Naive B cell (primary cell): Measurements from ENCODE around the gene CNRIP1. TPM values are rescaled to one million over a fixed set of nuclear protein-coding genes. Genes with fewer than 3 reads are reported as not detected.

ENCODE experiments used
- ATAC-seq, 2 donors: fragments of 150-1000 bp; cut with Tn5 transposase; 2 replicates each; pipeline ENCODE4 v1.10.0; 2021; ENCODE audit warnings: low read depth in 2 of 2, mild to moderate bottlenecking in 2 of 2, moderate library complexity in 2 of 2
- DNase-seq: peaks from one replicate; pipeline ENCODE4 v3.0.0; 2022
- H3K27ac Mint-ChIP-seq, 6 donors: one replicate each; pipeline ENCODE4 v1.8.0; 2020 to 2022; ENCODE audit warnings: mild to moderate bottlenecking in 6 of 6, mixed read lengths in 6 of 6, moderate library complexity in 5 of 6, inconsistent platforms in 2 of 6
- H3K27me3 Mint-ChIP-seq, 3 donors: one replicate each; pipeline ENCODE4 v1.8.0; 2021 to 2022; ENCODE audit warnings: mixed read lengths in 3 of 3, mild to moderate bottlenecking in 1 of 3
- H3K36me3 Mint-ChIP-seq, 2 donors: one replicate each; pipeline ENCODE4 v1.8.0; 2020 to 2022; ENCODE audit warnings: mixed read lengths in 2 of 2, inconsistent platforms in 1 of 2, mild to moderate bottlenecking in 1 of 2
- H3K4me1 Mint-ChIP-seq, 3 donors: one replicate each; pipeline ENCODE4 v1.8.0; 2020 to 2022; ENCODE audit warnings: mixed read lengths in 3 of 3, inconsistent platforms in 1 of 3, mild to moderate bottlenecking in 1 of 3, moderate library complexity in 1 of 3
- H3K4me3 Mint-ChIP-seq, 8 donors: one replicate each; pipeline ENCODE4 v1.8.0; 2020 to 2022; ENCODE audit warnings: mild to moderate bottlenecking in 8 of 8, mixed read lengths in 8 of 8, moderate library complexity in 8 of 8, inconsistent platforms in 2 of 8
- H3K9me3 Mint-ChIP-seq, 7 donors: one replicate each; pipeline ENCODE4 v1.8.0; 2020 to 2022; ENCODE audit warnings: mixed read lengths in 7 of 7, mild to moderate bottlenecking in 5 of 7, inconsistent platforms in 2 of 7, moderate library complexity in 1 of 7
- polyA plus RNA-seq, 6 donors: library from polyadenylated mRNA; unstranded; fragments of 300-500 nt; fragmentation: Illumina TruSeq; gene quantifications; one replicate each; pipeline ENCODE4 v1.2.3, GENCODE V29; 2021; ENCODE audit warnings: low read depth in 6 of 6

The CNRIP1 gene
- polyA plus RNA-seq, 6 donors from 2014 or later, result not detected

DNA sequence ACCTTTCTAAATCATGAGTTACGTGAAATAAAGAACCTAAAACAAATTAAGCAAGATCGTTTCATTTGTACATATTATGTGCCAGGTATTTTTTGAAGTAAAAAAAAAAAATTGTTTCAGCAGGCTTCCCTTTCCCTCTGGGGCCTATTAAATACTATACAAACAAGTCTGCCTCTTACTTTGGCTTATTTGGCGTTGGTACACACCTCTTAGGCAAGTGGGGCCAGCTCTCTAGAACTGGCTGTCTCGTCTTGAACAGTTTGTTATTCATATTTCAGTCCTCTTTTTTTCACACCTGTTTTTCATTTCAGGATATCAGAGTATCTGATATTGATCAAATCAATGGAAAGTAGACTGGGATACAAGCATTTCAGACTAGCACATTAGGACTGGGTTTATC lies 40.1 kb downstream of the CNRIP1 start:
- no peak overlapping the region for H3K27ac Mint-ChIP-seq
- H3K4me3 Mint-ChIP-seq, result no peak overlapping the region
- no peak for ATAC-seq
- H3K4me1 Mint-ChIP-seq, result no peaks in the 10 kb centered on the region
- no peaks in the 10 kb centered on the region for H3K9me3 Mint-ChIP-seq
- no peaks in the 10 kb centered on the region for H3K36me3 Mint-ChIP-seq
- peaks cover 0 to 12% (median 7%) of the 10 kb centered on the region in 3 donors for H3K27me3 Mint-ChIP-seq
- no peak for DNase-seq

- H3K27me3 Mint-ChIP-seq, result peaks cover 0 to 6% (median 0%) of the 10 kb centered on the region in 3 donors
- ATAC-seq (no peak), DNase-seq (no peak)
- H3K36me3 Mint-ChIP-seq, result no peaks in the 10 kb centered on the region
- H3K4me1 Mint-ChIP-seq, result no peaks in the 10 kb centered on the region
- H3K27ac Mint-ChIP-seq, result no peak overlapping the region
- no peaks in the 10 kb centered on the region for H3K9me3 Mint-ChIP-seq
- no peak overlapping the region for H3K4me3 Mint-ChIP-seq
Measured at GRCh38 chr2:68278169-68278568, 41.6 kb downstream of the CNRIP1 start.

GRCh38 chr2:68274022-68274421 lies 45.7 kb downstream of the CNRIP1 start:
- H3K36me3 Mint-ChIP-seq, result no peaks in the 10 kb centered on the region
- H3K4me1 Mint-ChIP-seq, result no peaks in the 10 kb centered on the region
- H3K27ac Mint-ChIP-seq, result no peak overlapping the region
- DNase-seq (no peak), ATAC-seq (no peak)
- H3K4me3 Mint-ChIP-seq, result no peak overlapping the region
- peaks cover 0 to 6% (median 0%) of the 10 kb centered on the region in 3 donors for H3K27me3 Mint-ChIP-seq
- H3K9me3 Mint-ChIP-seq, result no peaks in the 10 kb centered on the region

GRCh38 chr2:68272246-68272994 lies 47.3 kb downstream of the CNRIP1 start:
- Mint-ChIP-seq H3K9me3 (peaks cover 0 to 3% (median 0%) of the 10 kb centered on the region in 7 donors), H3K27ac (no peak overlapping the region)
- ATAC-seq, result no peak

GRCh38 chr2:68266655-68267054 lies 53.1 kb downstream of the CNRIP1 start:
- no peak overlapping the region for H3K27ac Mint-ChIP-seq
- peaks cover 0 to 4% (median 0%) of the 10 kb centered on the region in 3 donors for H3K27me3 Mint-ChIP-seq
- peaks cover 0 to 6% (median 3%) of the 10 kb centered on the region in 3 donors for H3K4me1 Mint-ChIP-seq
- no peak overlapping the region for H3K4me3 Mint-ChIP-seq
- no peaks in the 10 kb centered on the region for H3K36me3 Mint-ChIP-seq
- DNase-seq, result peak; percentile 1
- peaks cover 0 to 3% (median 0%) of the 10 kb centered on the region in 7 donors for H3K9me3 Mint-ChIP-seq
- no peak for ATAC-seq

More at GRCh38 chr2:68272246-68272994, 47.3 kb downstream of the CNRIP1 start:
- Mint-ChIP-seq H3K36me3 (no peaks in the 10 kb centered on the region), H3K4me3 (no peak overlapping the region), H3K27me3 (peaks cover 0 to 4% (median 0%) of the 10 kb centered on the region in 3 donors), H3K4me1 (no peaks in the 10 kb centered on the region)
- no peak for DNase-seq

- H3K27me3 Mint-ChIP-seq, result peaks cover 0 to 4% (median 0%) of the 10 kb centered on the region in 3 donors
- ATAC-seq, result no peak
- H3K27ac Mint-ChIP-seq, result no peak overlapping the region
- no peak overlapping the region for H3K4me3 Mint-ChIP-seq
- H3K9me3 Mint-ChIP-seq, result peaks cover 0 to 3% (median 0%) of the 10 kb centered on the region in 7 donors
- H3K4me1 Mint-ChIP-seq, result peaks cover 0 to 6% (median 3%) of the 10 kb centered on the region in 3 donors
- DNase-seq, result no peak
- no peaks in the 10 kb centered on the region for H3K36me3 Mint-ChIP-seq
Measured at GRCh38 chr2:68263632-68264031, 56.1 kb downstream of the CNRIP1 start.

DNA sequence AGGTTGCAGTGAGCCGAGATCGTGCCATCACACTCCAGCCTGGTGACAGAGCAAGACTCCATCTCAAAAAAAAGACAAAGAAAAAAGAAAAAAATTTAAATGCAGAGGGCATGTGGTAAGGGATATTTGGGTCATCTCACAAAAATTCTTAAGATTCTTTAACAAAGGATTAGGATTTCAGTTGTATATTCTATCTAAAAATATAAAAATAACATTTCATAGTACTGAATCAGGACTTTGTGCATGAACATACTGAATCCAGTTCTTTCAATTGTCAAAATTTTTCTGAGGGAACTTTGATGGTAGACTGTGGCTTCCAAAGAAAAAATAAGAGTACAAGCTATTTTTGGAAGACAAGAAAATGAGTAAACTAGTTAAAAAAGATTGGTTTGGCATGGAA lies 60.9 kb downstream of the CNRIP1 start:
- DNase-seq, result no peak
- H3K9me3 Mint-ChIP-seq, result no peaks in the 10 kb centered on the region
- no peak overlapping the region for H3K4me3 Mint-ChIP-seq
- no peak overlapping the region for H3K27ac Mint-ChIP-seq
- H3K27me3 Mint-ChIP-seq, result no peaks in the 10 kb centered on the region
- peaks cover 6 to 8% (median 7%) of the 10 kb centered on the region in 3 donors for H3K4me1 Mint-ChIP-seq
- no peak for ATAC-seq
- no peaks in the 10 kb centered on the region for H3K36me3 Mint-ChIP-seq

DNA sequence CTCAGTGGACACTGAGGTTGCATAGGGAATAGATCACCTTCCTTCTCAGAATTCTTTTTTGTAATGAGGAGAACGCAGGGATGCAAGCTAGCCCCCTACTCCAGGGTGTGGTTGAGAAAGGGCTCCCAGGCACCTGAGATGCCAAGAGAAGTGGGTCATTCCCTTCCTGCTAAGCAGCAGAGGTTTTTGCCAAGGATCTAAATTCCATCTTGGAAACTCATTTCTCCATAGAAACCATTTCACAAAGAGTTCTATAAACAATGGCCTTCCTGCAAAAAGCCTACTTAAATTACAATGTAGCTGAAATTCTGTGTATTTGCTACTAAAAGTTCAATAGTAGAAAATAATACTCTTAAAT lies 63.7 kb downstream of the CNRIP1 start:
- Mint-ChIP-seq H3K4me1 (peaks cover 12 to 20% (median 12%) of the 10 kb centered on the region in 3 donors), H3K27ac (peak overlapping the region in 2 of 6 donors; percentile 42 to 57), H3K4me3 (peak overlapping the region in 1 of 8 donors; percentile 42), H3K36me3 (peaks cover 5% of the 10 kb centered on the region in 2 donors), H3K9me3 (no peaks in the 10 kb centered on the region), H3K27me3 (no peaks in the 10 kb centered on the region)
- DNase-seq (no peak), ATAC-seq (no peak)

GRCh38 chr2:68253219-68254068 lies 66.3 kb downstream of the CNRIP1 start:
- peak; percentile 24 for DNase-seq
- Mint-ChIP-seq H3K36me3 (peaks cover 7 to 9% of the 10 kb centered on the region in 2 donors), H3K4me1 (peaks cover 25 to 34% (median 27%) of the 10 kb centered on the region in 3 donors), H3K27ac (peak overlapping the region in 5 of 6 donors; percentile 98 to 100 (median 99)), H3K4me3 (peak overlapping the region; percentile 85 to 99 (median 96)), H3K9me3 (no peaks in the 10 kb centered on the region), H3K27me3 (no peaks in the 10 kb centered on the region)
- ATAC-seq, result no peak

DNA sequence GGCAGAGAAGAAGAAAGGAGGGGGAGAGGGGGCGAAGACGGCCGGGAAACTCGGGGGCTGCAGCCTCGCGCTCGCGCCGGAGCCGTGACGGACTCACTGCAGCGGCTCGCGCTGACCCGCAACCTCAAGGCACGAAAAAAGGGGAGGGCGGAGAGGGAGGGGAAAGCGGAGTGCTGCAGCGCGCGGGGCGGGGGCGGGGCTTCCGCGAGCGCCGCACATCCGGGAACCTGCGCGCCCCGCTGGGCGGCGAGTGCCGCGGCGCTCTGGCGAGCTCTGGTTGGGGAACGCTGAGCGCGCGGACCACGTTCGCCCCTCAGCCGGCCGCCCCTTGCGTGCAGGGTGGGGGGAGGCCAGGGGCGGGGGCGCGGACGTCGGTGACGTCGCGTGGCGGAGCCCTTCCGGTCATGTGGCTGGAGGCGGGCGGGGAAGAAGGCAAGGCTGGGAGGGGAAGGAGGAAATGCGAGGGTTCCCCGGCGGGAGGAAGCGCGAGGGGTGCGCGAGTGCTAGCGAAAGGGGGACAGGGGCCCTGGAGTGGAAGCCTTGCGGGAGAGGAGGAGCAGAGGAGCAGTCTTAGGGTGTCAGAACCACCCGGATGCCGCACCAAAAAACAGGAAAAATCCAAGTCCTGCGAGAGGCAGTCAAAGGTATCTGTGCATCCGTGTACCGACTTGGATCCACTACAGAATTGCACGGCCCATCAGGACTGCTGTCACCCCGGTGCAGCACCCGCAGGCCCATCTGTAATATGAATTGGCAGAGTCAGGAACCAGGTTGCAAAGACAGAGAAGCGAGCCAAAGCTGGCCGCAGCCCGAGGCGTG lies 67.1 kb downstream of the CNRIP1 start, which contains the start of gene PPP3R1:
TSS of gene PPP3R1 (minus strand) at position 133 of the 819 bp plus-strand sequence. CDS start 405 bp downstream, outside the sequence.
- Mint-ChIP-seq H3K27me3 (no peaks in the 10 kb centered on the region), H3K9me3 (no peaks in the 10 kb centered on the region), H3K4me1 (peaks cover 25 to 34% (median 27%) of the 10 kb centered on the region in 3 donors), H3K36me3 (peaks cover 7 to 9% of the 10 kb centered on the region in 2 donors), H3K27ac (peak within 1 kb of the TSS in 5 of 6 donors; percentile 99 to 100 (median 100)), H3K4me3 (peak within 1 kb of the TSS; percentile 85 to 100 (median 98))
- ATAC-seq, result peak; percentile 74 to 76
- peak; percentile 97 for DNase-seq

- peak overlapping the region in 5 of 6 donors; percentile 89 to 98 (median 97) for H3K27ac Mint-ChIP-seq
- peak; percentile 51 for DNase-seq
- ATAC-seq, result peak; percentile 1 to 2
Measured at GRCh38 chr2:68251855-68252399, 67.8 kb downstream of the CNRIP1 start.

GRCh38 chr2:68251187-68251854 lies 68.4 kb downstream of the CNRIP1 start:
- H3K27me3 Mint-ChIP-seq, result no peaks in the 10 kb centered on the region
- H3K4me1 Mint-ChIP-seq, result peaks cover 25 to 34% (median 27%) of the 10 kb centered on the region in 3 donors
- peak; percentile 85 for DNase-seq
- peak overlapping the region in 5 of 6 donors; percentile 95 to 100 (median 97) for H3K27ac Mint-ChIP-seq
- ATAC-seq, result peak; percentile 60 to 61
- H3K36me3 Mint-ChIP-seq, result peaks cover 7 to 9% of the 10 kb centered on the region in 2 donors
- peak overlapping the region; percentile 85 to 100 (median 98) for H3K4me3 Mint-ChIP-seq
- H3K9me3 Mint-ChIP-seq, result no peaks in the 10 kb centered on the region

More at GRCh38 chr2:68251855-68252399, 67.8 kb downstream of the CNRIP1 start:
- H3K27me3 Mint-ChIP-seq, result no peaks in the 10 kb centered on the region
- H3K4me1 Mint-ChIP-seq, result peaks cover 25 to 34% (median 27%) of the 10 kb centered on the region in 3 donors
- H3K36me3 Mint-ChIP-seq, result peaks cover 7 to 9% of the 10 kb centered on the region in 2 donors
- H3K9me3 Mint-ChIP-seq, result no peaks in the 10 kb centered on the region
- peak overlapping the region; percentile 85 to 100 (median 98) for H3K4me3 Mint-ChIP-seq
